DND-41 (cell line): Measurements from ENCODE around the gene AKAP6.

ENCODE experiments used
- EZH2 ChIP-seq: IDR thresholded peaks from 3 replicates; pipeline ENCODE4 v1.6.1; 2012; ENCODE audit warnings: borderline replicate concordance, low read depth, mild to moderate bottlenecking, moderate library complexity, low read length, inconsistent platforms; ENCODE audit not compliant: severe bottlenecking
- TF ChIP-seq, protein P1 (sequence below): IDR thresholded peaks from 2 replicates; pipeline ENCODE4 v1.5.1; 2012; ENCODE audit warnings: borderline replicate concordance, low read length, moderate library complexity, mild to moderate bottlenecking; ENCODE audit not compliant: poor library complexity, severe bottlenecking; ENCODE audit errors: extremely low read depth

DNA sequence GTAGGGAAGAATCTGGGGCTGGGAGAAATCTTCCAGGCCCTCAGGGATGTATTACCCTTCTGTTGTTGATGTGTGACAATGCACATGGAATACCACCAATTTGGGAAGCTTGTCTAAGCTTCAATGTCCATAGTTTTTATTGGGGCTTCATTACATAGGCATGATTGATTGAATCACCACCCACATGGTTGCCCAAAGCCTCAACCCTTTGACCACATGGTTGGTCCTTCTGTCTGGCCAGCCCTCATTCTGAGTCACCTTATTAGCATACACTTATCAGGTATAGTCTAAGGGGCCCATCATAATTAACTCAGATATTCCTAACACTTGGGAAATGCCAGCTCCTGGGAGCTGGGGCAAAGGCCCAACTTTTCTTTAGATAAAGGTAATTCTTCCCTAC is 93.3 kb downstream of the AKAP6 start:
- TF ChIP-seq, protein P1, sequence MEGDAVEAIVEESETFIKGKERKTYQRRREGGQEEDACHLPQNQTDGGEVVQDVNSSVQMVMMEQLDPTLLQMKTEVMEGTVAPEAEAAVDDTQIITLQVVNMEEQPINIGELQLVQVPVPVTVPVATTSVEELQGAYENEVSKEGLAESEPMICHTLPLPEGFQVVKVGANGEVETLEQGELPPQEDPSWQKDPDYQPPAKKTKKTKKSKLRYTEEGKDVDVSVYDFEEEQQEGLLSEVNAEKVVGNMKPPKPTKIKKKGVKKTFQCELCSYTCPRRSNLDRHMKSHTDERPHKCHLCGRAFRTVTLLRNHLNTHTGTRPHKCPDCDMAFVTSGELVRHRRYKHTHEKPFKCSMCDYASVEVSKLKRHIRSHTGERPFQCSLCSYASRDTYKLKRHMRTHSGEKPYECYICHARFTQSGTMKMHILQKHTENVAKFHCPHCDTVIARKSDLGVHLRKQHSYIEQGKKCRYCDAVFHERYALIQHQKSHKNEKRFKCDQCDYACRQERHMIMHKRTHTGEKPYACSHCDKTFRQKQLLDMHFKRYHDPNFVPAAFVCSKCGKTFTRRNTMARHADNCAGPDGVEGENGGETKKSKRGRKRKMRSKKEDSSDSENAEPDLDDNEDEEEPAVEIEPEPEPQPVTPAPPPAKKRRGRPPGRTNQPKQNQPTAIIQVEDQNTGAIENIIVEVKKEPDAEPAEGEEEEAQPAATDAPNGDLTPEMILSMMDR: no peak
- TF ChIP-seq EZH2: no peak
